H9 (cell line): ENCODE measurements around the gene C10orf105. TPM values are rescaled to one million over a fixed set of nuclear protein-coding genes. Genes with fewer than 3 reads are reported as not detected.

ENCODE experiments used
- DNase-seq: peaks from one replicate; pipeline ENCODE4 v3.0.0-alpha.2; 2017
- H2AFZ ChIP-seq: one replicate; pipeline ENCODE4 v1.6.1; 2013; ENCODE audit warnings: mild to moderate bottlenecking, low read length, control low read depth, moderate library complexity
- H2AK5ac ChIP-seq: 2 replicates; pipeline ENCODE4 v1.6.1; 2013; ENCODE audit warnings: low read length, control low read depth, mixed read lengths; ENCODE audit not compliant: insufficient read length
- H2BK120ac ChIP-seq: one replicate; pipeline ENCODE4 v1.6.1; 2013; ENCODE audit warnings: low read depth, mild to moderate bottlenecking, low read length, control low read depth, inconsistent platforms; ENCODE audit not compliant: poor library complexity, severe bottlenecking
- H2BK12ac ChIP-seq: 2 replicates; pipeline ENCODE4 v1.6.1; 2013; ENCODE audit warnings: low read length, control low read depth, mixed read lengths, low read depth; ENCODE audit not compliant: insufficient read length
- H2BK15ac ChIP-seq: 2 replicates; pipeline ENCODE4 v1.6.1; 2013; ENCODE audit warnings: low read depth, low read length, control low read depth
- H2BK20ac ChIP-seq: one replicate; pipeline ENCODE4 v1.6.1; 2013; ENCODE audit warnings: low read depth, mild to moderate bottlenecking, low read length, control low read depth, inconsistent platforms; ENCODE audit not compliant: poor library complexity, severe bottlenecking
- H2BK5ac ChIP-seq: 2 replicates; pipeline ENCODE4 v1.6.1; 2013; ENCODE audit warnings: low read length, control low read depth, mixed read lengths; ENCODE audit not compliant: insufficient read length
- H3K14ac ChIP-seq: 2 replicates; pipeline ENCODE4 v1.6.1; 2013; ENCODE audit warnings: low read length, control low read depth; ENCODE audit not compliant: insufficient read depth
- H3K18ac ChIP-seq: 2 replicates; pipeline ENCODE4 v1.6.1; 2013; ENCODE audit warnings: low read depth, mild to moderate bottlenecking, mixed read lengths, low read length, control low read depth; ENCODE audit not compliant: insufficient read length
- H3K23ac ChIP-seq: 2 replicates; pipeline ENCODE4 v1.6.1; 2013; ENCODE audit warnings: low read length, control low read depth, mixed read lengths, low read depth; ENCODE audit not compliant: insufficient read length
- H3K23me2 ChIP-seq: 2 replicates; pipeline ENCODE4 v1.6.1; 2013; ENCODE audit warnings: low read depth, mild to moderate bottlenecking, mixed read lengths, low read length, control low read depth; ENCODE audit not compliant: insufficient read length, poor library complexity, severe bottlenecking
- H3K27ac ChIP-seq: 2 replicates; pipeline ENCODE4 v1.5.1; 2013; ENCODE audit warnings: low read length, control low read depth, mixed read lengths, low read depth; ENCODE audit not compliant: insufficient read length
- H3K27me3 ChIP-seq: 2 replicates; pipeline ENCODE4 v1.6.1; 2013; ENCODE audit warnings: low read length, control low read depth, inconsistent platforms; ENCODE audit not compliant: insufficient read depth
- H3K4ac ChIP-seq: 2 replicates; pipeline ENCODE4 v1.6.1; 2013; ENCODE audit warnings: low read depth, mild to moderate bottlenecking, control low read depth, inconsistent platforms, low read length, moderate library complexity
- H3K4me1 ChIP-seq: 2 replicates; pipeline ENCODE4 v1.6.1; 2013; ENCODE audit warnings: low read length, control low read depth, inconsistent platforms; ENCODE audit not compliant: insufficient read depth
- H3K4me2 ChIP-seq: 2 replicates; pipeline ENCODE4 v1.6.1; 2013; ENCODE audit warnings: low read length, control low read depth, mixed read lengths; ENCODE audit not compliant: insufficient read length, insufficient read depth
- H3K56ac ChIP-seq: 2 replicates; pipeline ENCODE4 v1.6.1; 2013; ENCODE audit warnings: low read depth, mild to moderate bottlenecking, mixed read lengths, low read length, control low read depth; ENCODE audit not compliant: insufficient read length
- H3K79me1 ChIP-seq: 2 replicates; pipeline ENCODE4 v1.6.1; 2013; ENCODE audit warnings: low read depth, mild to moderate bottlenecking, moderate library complexity, low read length, control low read depth, inconsistent platforms; ENCODE audit not compliant: insufficient read depth, poor library complexity, severe bottlenecking
- H3K79me2 ChIP-seq: 2 replicates; pipeline ENCODE4 v1.6.1; 2013; ENCODE audit warnings: low read length, control low read depth, inconsistent platforms; ENCODE audit not compliant: insufficient read depth
- H3K9ac ChIP-seq: 2 replicates; pipeline ENCODE4 v1.6.1; 2013; ENCODE audit warnings: low read length, control low read depth, mixed read lengths; ENCODE audit not compliant: insufficient read length; ENCODE audit errors: extremely low read depth
- H3K9me3 ChIP-seq: one replicate; pipeline ENCODE4 v1.6.1; 2013; ENCODE audit warnings: low read depth, low read length, inconsistent platforms; ENCODE audit not compliant: control insufficient read depth
- H3T11ph ChIP-seq: one replicate; pipeline ENCODE4 v1.6.1; 2013; ENCODE audit warnings: mild to moderate bottlenecking, low read length, control low read depth, inconsistent platforms
- H4K20me1 ChIP-seq: one replicate; pipeline ENCODE4 v1.6.1; 2013; ENCODE audit not compliant: control insufficient read depth, insufficient read length, insufficient read depth
- H4K5ac ChIP-seq: 2 replicates; pipeline ENCODE4 v1.6.1; 2013; ENCODE audit warnings: low read depth, mild to moderate bottlenecking, mixed read lengths, low read length, control low read depth; ENCODE audit not compliant: insufficient read length
- H4K8ac ChIP-seq: replicated peaks from 2 replicates; pipeline ENCODE4 v1.6.1; 2013; ENCODE audit warnings: low read length, control low read depth, mixed read lengths, low read depth; ENCODE audit not compliant: insufficient read length
- H4K91ac ChIP-seq: 2 replicates; pipeline ENCODE4 v1.6.1; 2013; ENCODE audit warnings: low read depth, mild to moderate bottlenecking, moderate library complexity, mixed read lengths, low read length, control low read depth; ENCODE audit not compliant: insufficient read length
- H3K27ac Mint-ChIP-seq, 3 experiments: 2 replicates in 2 of 3; 3 replicates in 1 of 3; pipeline ENCODE4 v1.8.0; 2020 to 2021; ENCODE audit warnings: mixed read lengths in 3 of 3, mild to moderate bottlenecking in 1 of 3, moderate library complexity in 1 of 3
- H3K27me3 Mint-ChIP-seq: 2 replicates; pipeline ENCODE4 v1.8.0; 2021; ENCODE audit warnings: low read depth, mild to moderate bottlenecking, moderate library complexity, mixed read lengths
- H3K36me3 Mint-ChIP-seq, 3 experiments: 2 replicates in 2 of 3; 3 replicates in 1 of 3; pipeline ENCODE4 v1.8.0; 2020 to 2021; ENCODE audit warnings: low read depth in 3 of 3, mixed read lengths in 3 of 3; ENCODE audit not compliant: insufficient read depth in 1 of 3
- H3K4me1 Mint-ChIP-seq, 2 experiments: 2 replicates each; pipeline ENCODE4 v1.8.0; 2020; ENCODE audit warnings: mixed read lengths in 2 of 2
- H3K4me3 Mint-ChIP-seq, 2 experiments: 2 replicates in 1 of 2; 3 replicates in 1 of 2; pipeline ENCODE4 v1.8.0; 2020 to 2021; ENCODE audit warnings: mild to moderate bottlenecking in 2 of 2, mixed read lengths in 2 of 2, moderate library complexity in 1 of 2
- H3K9me3 Mint-ChIP-seq, 2 experiments: 2 replicates in 1 of 2; 3 replicates in 1 of 2; pipeline ENCODE4 v1.8.0; 2020; ENCODE audit warnings: mild to moderate bottlenecking in 2 of 2, mixed read lengths in 2 of 2, moderate library complexity in 1 of 2
- WGBS: extraction: QIAGEN DNeasy Blood & Tissue Kit; methylation state at CpG from one replicate; pipeline ENCODE4 v1.1.7; 2013; ENCODE audit warnings: missing lambda C conversion rate, low lambda C conversion rate, mixed read lengths; ENCODE audit not compliant: insufficient read length; ENCODE audit errors: extremely low coverage; 5-methylcytosine and 5-hydroxymethylcytosine counted together
- total RNA-seq: library from RNA; stranded (reverse); gene quantifications from 2 replicates; pipeline ENCODE4 v1.2.1, GENCODE V29; 2021
- TF ChIP-seq, protein P1 (sequence below): fragments of 200-600 bp; sonication (generic); conservative IDR thresholded peaks from 3 replicates; pipeline ENCODE4 v1.8.0; 2021; ENCODE audit warnings: antibody characterized with exemption, mild to moderate bottlenecking

Gene C10orf105
- total RNA-seq, 1 experiment from 2014 or later: 0.26 TPM

DNA sequence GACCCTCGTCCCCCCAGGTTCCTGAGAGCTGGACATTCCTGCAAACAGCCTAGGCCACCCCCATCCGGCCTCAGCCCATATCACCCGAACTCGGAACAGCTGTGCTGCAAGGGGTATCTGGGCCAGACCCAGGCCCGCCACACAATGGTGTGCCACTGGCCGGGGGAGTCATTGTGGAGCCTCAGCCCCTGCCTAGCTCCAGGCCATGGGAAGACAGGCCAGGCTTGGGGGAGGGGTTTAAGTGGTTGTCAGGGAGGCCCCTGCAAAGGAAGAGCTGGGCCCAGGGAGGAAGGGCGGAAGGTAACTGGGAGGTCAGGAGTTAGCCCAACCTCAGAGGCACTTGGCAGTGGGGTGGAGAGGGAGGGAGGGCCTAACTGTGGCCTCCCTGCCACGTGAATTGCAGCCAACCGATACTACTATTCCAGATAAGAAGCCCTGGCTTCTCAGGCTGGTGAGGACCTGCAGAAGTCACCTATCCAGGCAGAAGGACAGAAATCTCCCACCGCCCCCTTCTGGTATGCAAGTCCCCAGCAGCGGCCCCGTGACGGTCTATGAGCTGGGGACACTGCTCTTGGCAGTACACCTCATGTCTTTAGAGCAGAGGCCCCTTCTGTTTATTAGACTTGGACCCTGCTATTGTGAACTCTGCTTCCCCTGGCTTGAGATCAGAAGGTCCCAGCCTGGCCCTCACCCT lies 26.9 kb upstream of the C10orf105 start:
- Mint-ChIP-seq H3K4me1 (peaks cover 14 to 31% of the 10 kb centered on the region in 2 experiments), H3K4me3 (no peak overlapping the region), H3K27ac (no peak overlapping the region), H3K9me3 (peaks cover 0 to 4% of the 10 kb centered on the region in 2 experiments; a peak in 2 of 5 replicates), H3K36me3 (0 out of 7 replicates have a peak, but pooled peaks cover 0 to 4% (median 0%) of the 10 kb centered on the region in 3 experiments), H3K27me3 (no peaks in the 10 kb centered on the region; the same call in none of the 2 replicates)
- Histone ChIP-seq H3K23ac (no peak overlapping the region), H2AFZ (no peak overlapping the region), H3K14ac (no peak overlapping the region), H3K23me2 (no peaks in the 10 kb centered on the region), H2BK5ac (no peak overlapping the region), H3K18ac (no peak overlapping the region), H2BK12ac (no peak overlapping the region), H3K4me1 (no peaks in the 10 kb centered on the region), H3K56ac (no peak overlapping the region), H3K79me2 (no peaks in the 10 kb centered on the region), H3K27ac (no peak overlapping the region), H3K4ac (no peak overlapping the region), H4K5ac (no peak overlapping the region), H2BK15ac (no peak overlapping the region), H2BK120ac (no peak overlapping the region), H4K8ac (no peak overlapping the region), H2BK20ac (no peak overlapping the region), H4K20me1 (no peaks in the 10 kb centered on the region), H4K91ac (no peak overlapping the region), H3T11ph (no peak overlapping the region), H3K4me2 (no peak overlapping the region), H3K79me1 (no peaks in the 10 kb centered on the region), H2AK5ac (no peak overlapping the region), H3K9me3 (no peaks in the 10 kb centered on the region), H3K27me3 (no peaks in the 10 kb centered on the region), H3K9ac (no peak overlapping the region)
- peak; percentile 69 for DNase-seq
- no CpG with 5 or more reads among the region's 13 CpGs for WGBS
- TF ChIP-seq, protein P1, sequence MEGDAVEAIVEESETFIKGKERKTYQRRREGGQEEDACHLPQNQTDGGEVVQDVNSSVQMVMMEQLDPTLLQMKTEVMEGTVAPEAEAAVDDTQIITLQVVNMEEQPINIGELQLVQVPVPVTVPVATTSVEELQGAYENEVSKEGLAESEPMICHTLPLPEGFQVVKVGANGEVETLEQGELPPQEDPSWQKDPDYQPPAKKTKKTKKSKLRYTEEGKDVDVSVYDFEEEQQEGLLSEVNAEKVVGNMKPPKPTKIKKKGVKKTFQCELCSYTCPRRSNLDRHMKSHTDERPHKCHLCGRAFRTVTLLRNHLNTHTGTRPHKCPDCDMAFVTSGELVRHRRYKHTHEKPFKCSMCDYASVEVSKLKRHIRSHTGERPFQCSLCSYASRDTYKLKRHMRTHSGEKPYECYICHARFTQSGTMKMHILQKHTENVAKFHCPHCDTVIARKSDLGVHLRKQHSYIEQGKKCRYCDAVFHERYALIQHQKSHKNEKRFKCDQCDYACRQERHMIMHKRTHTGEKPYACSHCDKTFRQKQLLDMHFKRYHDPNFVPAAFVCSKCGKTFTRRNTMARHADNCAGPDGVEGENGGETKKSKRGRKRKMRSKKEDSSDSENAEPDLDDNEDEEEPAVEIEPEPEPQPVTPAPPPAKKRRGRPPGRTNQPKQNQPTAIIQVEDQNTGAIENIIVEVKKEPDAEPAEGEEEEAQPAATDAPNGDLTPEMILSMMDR: peak; percentile 51; the same call in 2 of the 3 replicates
